HG03095 (cell line): ENCODE results near the gene CABLES1.
A peak's percentile ranks its signal among the peaks of the same experiment; 100 is the strongest.
"Not testable (repeated sequence)": the region's sequence is repeated elsewhere in the genome, so short reads cannot be mapped to it uniquely, and the experiment has no call there.

Source experiments
- ATAC-seq: cut with Tn5 transposase; IDR thresholded peaks from one replicate; pipeline ENCODE4 v1.9.1; 2021; ENCODE audit warnings: moderate library complexity; ENCODE audit not compliant: unreplicated experiment

CABLES1 gene

GRCh38 chr18:23285581-23285980 is 150.3 kb downstream of the CABLES1 start:
- ATAC-seq = not testable (repeated sequence)

- ATAC-seq = no peak
These were observed 156.3 kb downstream of the CABLES1 start for GRCh38 chr18:23291456-23292205.

- no peak for ATAC-seq
These were observed 165.0 kb downstream of the CABLES1 start for GRCh38 chr18:23300231-23300805.

GRCh38 chr18:23301972-23302371 is 166.7 kb downstream of the CABLES1 start:
- no peak for ATAC-seq

- ATAC-seq = no peak
These were observed 167.2 kb downstream of the CABLES1 start for GRCh38 chr18:23302511-23302850.

- ATAC-seq = no peak
These were observed 167.7 kb downstream of the CABLES1 start for GRCh38 chr18:23302851-23303527.

GRCh38 chr18:23306822-23307221 is 171.5 kb downstream of the CABLES1 start:
- peak; percentile 51 for ATAC-seq

GRCh38 chr18:23307567-23308295 is 172.4 kb downstream of the CABLES1 start:
- ATAC-seq = peak; percentile 74
